ENCODE measurements around the gene ZDHHC14. TPM values are rescaled to one million over a fixed set of nuclear protein-coding genes. Genes with fewer than 3 reads are reported as not detected.

ZDHHC14 gene
- total and polyA plus RNA-seq, 2 of the 8 experiments (the other 6 are each of a cell fraction or from before 2014, with no cell fraction given), result 2.9 to 5.3 TPM

DNA sequence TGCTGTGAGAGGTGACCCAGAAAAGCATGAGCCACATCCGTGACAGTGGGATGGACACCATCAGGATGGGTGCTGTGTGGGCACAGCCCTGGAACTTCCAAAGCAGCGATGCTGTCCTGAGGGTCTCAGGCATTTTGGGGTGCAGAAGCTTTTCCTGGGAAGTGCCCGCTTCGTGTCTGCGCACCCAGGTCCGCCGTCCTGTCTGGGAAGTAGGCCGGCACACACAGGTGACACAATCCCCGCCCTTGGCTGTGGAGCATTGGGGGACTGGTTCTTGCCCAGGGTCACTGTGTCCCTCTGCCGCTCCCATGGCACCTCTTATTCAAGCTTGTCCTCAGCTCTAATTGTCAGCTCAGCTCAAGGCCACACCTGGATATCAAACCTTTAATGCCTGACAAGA is 112.6 kb downstream of the ZDHHC14 start (continued):
- TF ChIP-seq CHD7 (IDR thresholded peaks at IDR 0.05; ENCODE audit: insufficient replicate concordance, low read length), result no peak
- TF ChIP-seq POLR2A (IDR thresholded peaks at IDR 0.05; ENCODE audit: control extremely low read depth in 1 of 2, low read depth in 2 of 2, low read length in 2 of 2), result no peak
- no peak for TF ChIP-seq CHD1 (IDR thresholded peaks at IDR 0.05; ENCODE audit: low read depth, low read length)
- TF ChIP-seq KDM5A (IDR thresholded peaks at IDR 0.05; ENCODE audit: low read length), result no peak
- no peak for TF ChIP-seq NRF1 (IDR thresholded peaks at IDR 0.05; ENCODE audit: low read depth, low read length)
- TF ChIP-seq EZH2 (IDR thresholded peaks at IDR 0.05; ENCODE audit: low read depth, low read length, severe bottlenecking), result no peak
- no peak for TF ChIP-seq CHD2 (IDR thresholded peaks at IDR 0.05; ENCODE audit: low read length)
- TF ChIP-seq, protein P1, sequence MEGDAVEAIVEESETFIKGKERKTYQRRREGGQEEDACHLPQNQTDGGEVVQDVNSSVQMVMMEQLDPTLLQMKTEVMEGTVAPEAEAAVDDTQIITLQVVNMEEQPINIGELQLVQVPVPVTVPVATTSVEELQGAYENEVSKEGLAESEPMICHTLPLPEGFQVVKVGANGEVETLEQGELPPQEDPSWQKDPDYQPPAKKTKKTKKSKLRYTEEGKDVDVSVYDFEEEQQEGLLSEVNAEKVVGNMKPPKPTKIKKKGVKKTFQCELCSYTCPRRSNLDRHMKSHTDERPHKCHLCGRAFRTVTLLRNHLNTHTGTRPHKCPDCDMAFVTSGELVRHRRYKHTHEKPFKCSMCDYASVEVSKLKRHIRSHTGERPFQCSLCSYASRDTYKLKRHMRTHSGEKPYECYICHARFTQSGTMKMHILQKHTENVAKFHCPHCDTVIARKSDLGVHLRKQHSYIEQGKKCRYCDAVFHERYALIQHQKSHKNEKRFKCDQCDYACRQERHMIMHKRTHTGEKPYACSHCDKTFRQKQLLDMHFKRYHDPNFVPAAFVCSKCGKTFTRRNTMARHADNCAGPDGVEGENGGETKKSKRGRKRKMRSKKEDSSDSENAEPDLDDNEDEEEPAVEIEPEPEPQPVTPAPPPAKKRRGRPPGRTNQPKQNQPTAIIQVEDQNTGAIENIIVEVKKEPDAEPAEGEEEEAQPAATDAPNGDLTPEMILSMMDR (IDR thresholded peaks at IDR 0.05; ENCODE audit: control extremely low read depth in 1 of 3, insufficient read depth in 1 of 3, low read depth in 1 of 3, low read length in 3 of 3), result no peak
